Uterus (tissue), 2 donors: ENCODE results near the gene PDE10A.

Source experiments
- POLR2A ChIP-seq, 2 donors: fragments of 450-650 bp; IDR thresholded peaks; one replicate each; pipeline ENCODE4 v1.6.1; 2016; ENCODE audit warnings: antibody characterized with exemption in 2 of 2, mild to moderate bottlenecking in 1 of 2, moderate library complexity in 1 of 2
- TF ChIP-seq, protein P1 (sequence below), 4 experiments: fragments of 200-600 bp in 2 of 4; fragments of 450-650 bp in 2 of 4; sonication (generic) in 2 of 4; IDR thresholded peaks; one replicate each; pipeline ENCODE4 v1.5.1; 2016 to 2019; ENCODE audit warnings: antibody characterized with exemption in 4 of 4, mild to moderate bottlenecking in 2 of 4, moderate library complexity in 1 of 4

DNA sequence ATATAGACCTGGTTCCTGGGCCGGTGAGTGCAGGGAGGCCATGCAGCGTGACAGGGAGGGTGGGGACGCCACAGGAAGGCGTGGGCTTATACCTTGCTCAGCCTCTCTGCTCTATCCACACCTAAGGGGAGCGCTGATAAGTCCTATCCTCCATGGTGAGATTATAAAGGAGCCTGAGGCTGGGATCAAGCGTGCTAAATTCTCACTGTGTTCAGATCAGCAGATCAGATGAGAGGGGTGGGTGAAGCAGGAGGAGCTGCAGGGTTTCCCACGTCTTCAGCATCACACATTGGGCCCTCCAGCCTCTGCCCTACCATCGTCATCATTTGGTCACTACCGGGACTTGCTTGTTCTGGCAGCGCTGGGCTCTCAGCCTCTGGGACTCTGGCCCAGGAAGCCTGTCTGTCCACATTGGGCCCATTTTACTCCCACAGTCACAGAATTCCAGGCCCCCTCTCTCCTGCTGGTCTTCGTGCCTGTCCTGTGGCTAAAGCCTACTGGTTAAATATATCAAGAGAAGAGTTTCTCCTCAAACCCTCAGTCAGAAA, 29.1 kb upstream of the PDE10A start:
- TF ChIP-seq, protein P1, sequence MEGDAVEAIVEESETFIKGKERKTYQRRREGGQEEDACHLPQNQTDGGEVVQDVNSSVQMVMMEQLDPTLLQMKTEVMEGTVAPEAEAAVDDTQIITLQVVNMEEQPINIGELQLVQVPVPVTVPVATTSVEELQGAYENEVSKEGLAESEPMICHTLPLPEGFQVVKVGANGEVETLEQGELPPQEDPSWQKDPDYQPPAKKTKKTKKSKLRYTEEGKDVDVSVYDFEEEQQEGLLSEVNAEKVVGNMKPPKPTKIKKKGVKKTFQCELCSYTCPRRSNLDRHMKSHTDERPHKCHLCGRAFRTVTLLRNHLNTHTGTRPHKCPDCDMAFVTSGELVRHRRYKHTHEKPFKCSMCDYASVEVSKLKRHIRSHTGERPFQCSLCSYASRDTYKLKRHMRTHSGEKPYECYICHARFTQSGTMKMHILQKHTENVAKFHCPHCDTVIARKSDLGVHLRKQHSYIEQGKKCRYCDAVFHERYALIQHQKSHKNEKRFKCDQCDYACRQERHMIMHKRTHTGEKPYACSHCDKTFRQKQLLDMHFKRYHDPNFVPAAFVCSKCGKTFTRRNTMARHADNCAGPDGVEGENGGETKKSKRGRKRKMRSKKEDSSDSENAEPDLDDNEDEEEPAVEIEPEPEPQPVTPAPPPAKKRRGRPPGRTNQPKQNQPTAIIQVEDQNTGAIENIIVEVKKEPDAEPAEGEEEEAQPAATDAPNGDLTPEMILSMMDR (IDR thresholded peaks at IDR 0.05): no peak
- TF ChIP-seq POLR2A (IDR thresholded peaks at IDR 0.05): no peak
